ENCODE results near the gene SOHLH1.

DNA sequence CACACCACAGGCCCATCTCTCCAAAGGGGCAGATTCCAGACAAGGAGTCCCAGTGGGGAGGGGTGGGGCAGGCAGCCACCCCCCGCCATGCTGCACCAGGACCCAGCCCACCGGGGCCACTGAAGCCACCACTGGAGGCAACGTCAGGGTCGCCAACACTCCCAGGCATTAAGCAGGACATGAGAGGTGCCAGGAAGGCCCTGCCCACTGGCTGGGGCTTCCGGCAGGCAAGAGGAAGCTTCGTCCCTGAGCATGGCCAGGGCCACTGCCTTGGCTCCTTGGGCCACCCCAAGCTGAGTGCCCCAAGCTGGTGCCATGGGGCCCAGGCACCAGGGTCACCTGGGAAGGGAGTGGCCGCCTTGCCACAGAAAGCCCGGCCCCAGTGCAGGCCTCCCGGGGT is 20.2 kb upstream of the SOHLH1 start:
- TF ChIP-seq, protein P1, sequence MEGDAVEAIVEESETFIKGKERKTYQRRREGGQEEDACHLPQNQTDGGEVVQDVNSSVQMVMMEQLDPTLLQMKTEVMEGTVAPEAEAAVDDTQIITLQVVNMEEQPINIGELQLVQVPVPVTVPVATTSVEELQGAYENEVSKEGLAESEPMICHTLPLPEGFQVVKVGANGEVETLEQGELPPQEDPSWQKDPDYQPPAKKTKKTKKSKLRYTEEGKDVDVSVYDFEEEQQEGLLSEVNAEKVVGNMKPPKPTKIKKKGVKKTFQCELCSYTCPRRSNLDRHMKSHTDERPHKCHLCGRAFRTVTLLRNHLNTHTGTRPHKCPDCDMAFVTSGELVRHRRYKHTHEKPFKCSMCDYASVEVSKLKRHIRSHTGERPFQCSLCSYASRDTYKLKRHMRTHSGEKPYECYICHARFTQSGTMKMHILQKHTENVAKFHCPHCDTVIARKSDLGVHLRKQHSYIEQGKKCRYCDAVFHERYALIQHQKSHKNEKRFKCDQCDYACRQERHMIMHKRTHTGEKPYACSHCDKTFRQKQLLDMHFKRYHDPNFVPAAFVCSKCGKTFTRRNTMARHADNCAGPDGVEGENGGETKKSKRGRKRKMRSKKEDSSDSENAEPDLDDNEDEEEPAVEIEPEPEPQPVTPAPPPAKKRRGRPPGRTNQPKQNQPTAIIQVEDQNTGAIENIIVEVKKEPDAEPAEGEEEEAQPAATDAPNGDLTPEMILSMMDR (IDR thresholded peaks at IDR 0.05 in 2 of 3, conservative IDR thresholded peaks at IDR 0.05 in 1 of 3; ENCODE audit: control insufficient read depth in 2 of 3, extremely low read depth in 1 of 3, insufficient read depth in 1 of 3, low read depth in 3 of 3, low read length in 3 of 3), result no peak
- no peak for TF ChIP-seq ESRRA (IDR thresholded peaks at IDR 0.05; ENCODE audit: low read length)
- TF ChIP-seq, protein P2, sequence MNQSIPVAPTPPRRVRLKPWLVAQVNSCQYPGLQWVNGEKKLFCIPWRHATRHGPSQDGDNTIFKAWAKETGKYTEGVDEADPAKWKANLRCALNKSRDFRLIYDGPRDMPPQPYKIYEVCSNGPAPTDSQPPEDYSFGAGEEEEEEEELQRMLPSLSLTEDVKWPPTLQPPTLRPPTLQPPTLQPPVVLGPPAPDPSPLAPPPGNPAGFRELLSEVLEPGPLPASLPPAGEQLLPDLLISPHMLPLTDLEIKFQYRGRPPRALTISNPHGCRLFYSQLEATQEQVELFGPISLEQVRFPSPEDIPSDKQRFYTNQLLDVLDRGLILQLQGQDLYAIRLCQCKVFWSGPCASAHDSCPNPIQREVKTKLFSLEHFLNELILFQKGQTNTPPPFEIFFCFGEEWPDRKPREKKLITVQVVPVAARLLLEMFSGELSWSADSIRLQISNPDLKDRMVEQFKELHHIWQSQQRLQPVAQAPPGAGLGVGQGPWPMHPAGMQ (IDR thresholded peaks at IDR 0.05; ENCODE audit: borderline replicate concordance), result no peak

All from GM12878 (cell line).